LNCAP (cell line): ENCODE measurements around the gene PNMA6F.

Source experiments
- TF ChIP-seq, protein P1 (sequence below): fragments of 450-650 bp; IDR thresholded peaks from 2 replicates; pipeline ENCODE4 v1.5.1; 2017; ENCODE audit warnings: mild to moderate bottlenecking

The PNMA6F gene

DNA sequence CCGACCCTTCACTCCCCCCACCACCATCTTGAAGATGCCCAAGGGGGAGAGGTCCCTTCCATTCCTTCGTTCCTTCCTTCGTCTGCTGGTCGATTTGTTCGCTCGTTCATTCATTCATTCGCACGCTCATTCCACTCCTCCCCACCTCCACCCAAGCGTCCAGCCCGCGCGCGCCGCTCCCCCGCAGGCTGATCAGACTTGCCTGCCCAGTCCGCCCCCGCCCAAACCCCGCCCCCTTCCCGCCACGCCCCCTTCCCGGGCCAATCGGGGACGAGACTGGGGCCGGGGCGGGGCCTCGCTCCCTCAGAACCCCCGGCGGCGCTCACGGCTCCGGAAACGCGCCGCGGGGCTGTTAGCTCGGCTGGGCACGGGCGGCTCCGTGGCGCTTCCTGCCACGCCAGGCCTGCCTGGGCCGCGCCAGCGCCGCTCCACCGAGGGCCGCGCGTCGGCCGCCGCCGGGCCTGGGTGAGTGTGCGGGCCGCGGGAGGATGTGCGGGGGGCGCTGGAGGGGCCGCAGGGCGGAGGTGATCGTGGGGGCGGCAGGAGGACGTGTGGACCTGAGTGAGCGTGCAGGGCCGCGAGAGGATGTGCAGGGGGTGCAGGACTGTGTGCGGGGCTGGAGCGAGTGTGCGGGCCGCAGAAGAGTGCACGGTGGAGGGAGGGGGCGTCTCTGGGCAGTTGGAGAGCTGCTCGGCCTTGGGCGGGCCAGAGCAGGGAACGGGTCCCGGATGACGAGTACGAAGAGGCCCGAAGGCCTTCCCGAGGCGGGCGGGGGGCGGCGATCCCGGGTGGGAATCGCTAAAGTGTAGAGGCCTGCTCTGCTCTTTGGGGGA lies 12.5 kb upstream of the PNMA6F start, which contains the start of gene ZNF275:
Gene ZNF275 (plus strand): TSS at position 333 of the 833 bp plus-strand sequence. CDS start 2,527 bp downstream, outside the sequence.
- TF ChIP-seq, protein P1, sequence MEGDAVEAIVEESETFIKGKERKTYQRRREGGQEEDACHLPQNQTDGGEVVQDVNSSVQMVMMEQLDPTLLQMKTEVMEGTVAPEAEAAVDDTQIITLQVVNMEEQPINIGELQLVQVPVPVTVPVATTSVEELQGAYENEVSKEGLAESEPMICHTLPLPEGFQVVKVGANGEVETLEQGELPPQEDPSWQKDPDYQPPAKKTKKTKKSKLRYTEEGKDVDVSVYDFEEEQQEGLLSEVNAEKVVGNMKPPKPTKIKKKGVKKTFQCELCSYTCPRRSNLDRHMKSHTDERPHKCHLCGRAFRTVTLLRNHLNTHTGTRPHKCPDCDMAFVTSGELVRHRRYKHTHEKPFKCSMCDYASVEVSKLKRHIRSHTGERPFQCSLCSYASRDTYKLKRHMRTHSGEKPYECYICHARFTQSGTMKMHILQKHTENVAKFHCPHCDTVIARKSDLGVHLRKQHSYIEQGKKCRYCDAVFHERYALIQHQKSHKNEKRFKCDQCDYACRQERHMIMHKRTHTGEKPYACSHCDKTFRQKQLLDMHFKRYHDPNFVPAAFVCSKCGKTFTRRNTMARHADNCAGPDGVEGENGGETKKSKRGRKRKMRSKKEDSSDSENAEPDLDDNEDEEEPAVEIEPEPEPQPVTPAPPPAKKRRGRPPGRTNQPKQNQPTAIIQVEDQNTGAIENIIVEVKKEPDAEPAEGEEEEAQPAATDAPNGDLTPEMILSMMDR, result no peak

DNA sequence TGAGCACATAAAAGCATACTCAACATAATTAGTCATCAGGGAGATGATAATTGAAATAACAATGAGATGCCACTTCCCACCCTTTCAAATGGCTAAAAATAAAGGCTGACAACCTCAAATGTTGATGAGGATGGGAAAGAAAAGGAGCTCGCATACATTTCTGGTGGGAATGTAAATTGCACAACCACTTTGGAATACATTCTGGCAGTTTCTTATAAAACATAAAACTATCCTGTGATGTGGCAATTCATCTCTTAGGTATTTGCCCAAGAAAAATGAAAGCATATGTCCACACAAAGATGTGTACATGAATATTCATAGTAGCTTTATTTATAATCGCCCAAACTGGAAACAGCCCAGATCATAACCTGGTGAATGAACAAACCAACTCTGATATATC lies 11.7 kb upstream of the PNMA6F start:
- TF ChIP-seq, protein P1, result no peak

DNA sequence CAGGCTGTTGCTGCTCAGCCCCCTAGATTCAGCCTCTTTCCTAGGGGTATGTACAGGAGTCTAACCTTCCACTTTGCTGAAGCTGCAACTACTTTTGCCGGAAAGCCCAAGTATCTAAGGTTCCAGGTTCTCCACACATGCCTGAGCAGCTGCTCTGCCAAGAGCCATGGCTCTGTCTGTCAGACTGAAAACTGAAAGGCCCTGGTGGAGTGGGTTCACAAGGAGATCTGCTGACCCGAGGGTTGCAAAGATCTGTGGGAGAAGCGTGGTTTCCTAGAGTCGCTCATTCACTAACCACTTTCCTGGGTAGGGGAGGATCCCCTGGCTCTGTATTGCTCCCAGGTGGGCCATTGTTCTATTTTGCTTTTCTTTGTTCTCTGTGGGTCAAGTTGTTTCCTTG lies 6.0 kb upstream of the PNMA6F start:
- TF ChIP-seq, protein P1, result no peak

DNA sequence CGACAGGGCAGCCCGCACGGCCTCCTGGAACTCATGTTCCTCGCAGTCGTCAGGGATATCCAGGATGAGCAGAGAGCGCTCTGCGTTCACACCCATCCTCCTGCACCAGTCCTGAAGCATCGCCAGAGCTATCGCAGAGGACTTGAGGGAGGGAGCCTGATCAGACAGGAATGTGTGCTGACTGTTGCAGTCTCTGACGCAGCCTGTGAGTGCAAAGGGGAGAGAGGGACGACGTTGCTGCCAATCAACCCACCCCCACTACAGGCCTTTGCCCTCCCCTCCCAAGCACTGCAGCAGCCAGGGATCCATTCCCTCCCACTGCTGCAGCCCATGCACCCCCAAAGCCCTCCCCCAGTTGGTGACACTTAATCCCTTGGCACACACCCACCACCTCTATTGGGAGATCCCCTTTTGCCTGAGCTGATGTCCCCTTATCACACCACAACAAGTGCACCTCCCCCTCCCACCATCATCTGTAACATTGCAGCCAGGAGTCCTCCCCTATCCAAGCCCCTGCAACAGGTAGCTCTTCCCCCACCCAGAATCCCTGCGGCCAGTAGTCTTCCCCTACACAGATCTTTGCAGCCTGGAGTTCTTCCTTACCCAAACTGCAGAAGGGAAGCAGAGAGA lies 897 bp downstream of the PNMA6F start:
- TF ChIP-seq, protein P1, result no peak

DNA sequence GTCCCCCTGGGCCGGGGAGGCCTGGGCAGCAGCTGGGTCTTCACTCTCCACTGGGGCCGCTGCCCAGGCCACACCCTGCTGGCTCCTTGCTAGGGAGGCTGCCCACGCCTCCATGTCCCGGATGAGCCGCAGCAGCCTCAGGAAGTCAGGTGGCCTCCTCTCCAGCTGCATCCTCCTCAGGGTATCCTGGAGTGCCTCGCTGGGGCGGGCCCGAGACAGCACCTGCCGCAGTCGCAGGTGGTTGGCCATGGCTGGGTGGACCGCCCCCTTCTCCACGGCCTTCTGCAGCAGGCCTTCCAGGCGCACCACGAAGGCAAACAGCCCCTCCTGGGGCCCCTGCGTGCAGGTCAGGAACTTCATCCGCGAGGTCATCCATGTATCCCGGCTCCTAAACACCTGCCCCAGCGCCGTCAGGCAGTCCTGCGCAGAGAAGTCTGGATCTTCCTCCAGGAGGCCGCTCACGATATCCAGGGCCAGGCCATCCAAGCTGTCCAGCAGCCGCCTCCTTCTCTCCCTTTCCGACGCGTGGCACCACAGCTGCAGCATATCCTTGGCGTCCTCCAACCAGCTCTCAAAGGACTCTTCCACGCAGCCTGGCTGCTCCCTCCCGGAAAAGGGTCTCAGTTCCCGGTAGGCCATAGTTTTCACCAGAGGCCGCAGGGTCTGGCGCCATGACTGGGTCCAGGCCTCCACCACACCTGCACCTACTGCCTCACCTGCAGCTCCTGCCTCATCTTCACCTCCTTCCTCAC lies 2.1 kb downstream of the PNMA6F start:
- TF ChIP-seq, protein P1, result no peak

DNA sequence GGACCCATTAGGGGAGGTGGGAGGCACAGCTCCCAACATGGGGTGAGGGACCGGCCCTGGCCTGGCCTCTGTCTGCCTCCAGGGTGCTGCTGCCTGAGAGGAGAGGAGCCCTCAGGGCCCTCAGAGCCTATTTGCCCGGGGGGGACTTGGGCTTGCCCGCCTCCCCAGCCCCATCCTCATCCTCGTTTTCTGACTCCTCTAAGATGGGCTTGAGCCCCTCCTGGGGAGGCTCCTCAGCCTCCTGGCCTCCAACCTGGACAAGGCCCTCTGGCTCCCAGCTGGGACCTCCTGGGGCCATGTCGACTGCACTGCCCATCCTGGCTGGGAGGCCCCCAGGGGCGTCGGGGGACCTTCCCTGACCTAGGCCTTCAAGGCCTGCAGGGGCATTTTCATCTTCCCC lies 2.8 kb downstream of the PNMA6F start:
- TF ChIP-seq, protein P1, result no peak

DNA sequence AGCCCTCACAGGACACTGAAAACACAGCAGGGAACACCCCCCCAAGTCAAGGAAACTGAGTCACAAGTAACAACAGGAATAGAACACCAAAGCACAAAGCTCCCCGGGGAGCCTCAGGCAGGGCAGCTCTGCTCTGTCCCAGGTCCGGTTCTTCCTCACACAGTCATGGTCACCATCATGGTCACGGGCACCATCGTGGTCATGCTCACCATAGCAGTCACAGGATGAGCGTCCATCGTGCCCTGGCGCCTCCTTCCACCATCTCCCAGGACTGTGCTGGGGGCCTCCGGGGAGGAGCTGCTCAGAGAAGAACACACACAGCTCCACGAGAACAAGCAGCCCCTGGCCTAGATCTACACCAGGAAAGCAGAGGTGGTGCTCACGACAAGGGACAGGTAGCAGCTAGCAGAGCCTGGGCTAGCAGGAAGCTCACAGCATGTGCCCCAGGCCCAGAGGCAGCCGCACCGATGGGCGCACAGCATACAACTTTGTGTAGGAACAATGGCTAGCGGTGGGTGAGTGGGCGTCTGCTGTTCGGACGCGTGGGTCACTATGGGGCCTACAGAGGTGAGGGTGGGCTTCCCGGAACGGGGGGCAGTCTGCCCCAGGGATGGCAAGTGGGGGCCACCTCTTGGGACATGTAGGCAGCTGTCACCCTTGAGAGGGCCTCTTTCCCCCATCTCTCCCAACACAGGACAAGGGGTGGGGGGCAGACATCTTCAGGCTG lies 3.4 kb downstream of the PNMA6F start:
- TF ChIP-seq, protein P1, result no peak
